ENCODE results near the gene SLC25A4. TPM values are rescaled to one million over a fixed set of nuclear protein-coding genes. Genes with fewer than 3 reads are reported as not detected.

Gene SLC25A4
- total RNA-seq, 1 experiment from 2014 or later: 18.6 TPM

DNA sequence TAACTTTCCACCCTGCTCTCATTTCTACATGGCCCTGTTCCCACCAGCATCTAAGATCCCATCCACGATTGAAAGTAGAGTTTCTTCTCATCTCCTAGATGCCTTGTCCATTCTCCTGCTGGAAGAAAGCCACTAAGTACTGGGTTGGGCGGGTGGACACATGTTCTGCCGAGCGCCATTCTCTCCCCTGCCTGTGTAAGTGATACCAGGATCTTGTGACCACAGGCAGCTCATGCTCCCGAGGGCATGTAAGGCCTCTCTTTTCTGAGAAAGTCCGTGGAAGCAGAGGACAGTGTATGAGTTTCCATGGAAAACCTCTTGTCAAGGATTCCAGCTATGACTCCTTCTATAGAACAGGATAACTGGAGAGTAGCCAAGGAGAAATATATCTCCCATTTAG, 3.3 kb upstream of the SLC25A4 start:
- DNase-seq (ENCODE audit: low read depth, low spot score) (no peak), ATAC-seq (no peak)
- Histone ChIP-seq H3K4me3 (ENCODE audit: low read depth in 2 of 2, low read length in 2 of 2) (no peak overlapping the region), H3K4me1 (ENCODE audit: control insufficient read depth, insufficient read depth, low read length) (no peaks in the 10 kb centered on the region; the same call in 1 of the 2 replicates), H3K36me3 (ENCODE audit: control insufficient read depth, insufficient read depth, low read length) (no peaks in the 10 kb centered on the region), H3K27me3 (ENCODE audit: control insufficient read depth, insufficient read depth, low read length) (no peaks in the 10 kb centered on the region), H3K27ac (ENCODE audit: low read length) (no peak overlapping the region), H3K9me3 (ENCODE audit: control insufficient read depth, insufficient read depth, low read depth, low read length) (no peaks in the 10 kb centered on the region)
- no peak for TF ChIP-seq CTCF (IDR thresholded peaks at IDR 0.05)
- no peak for TF ChIP-seq TCF7L2 (IDR thresholded peaks at IDR 0.05; ENCODE audit: low read depth, low read length)
- TF ChIP-seq SIN3A (IDR thresholded peaks at IDR 0.05; ENCODE audit: borderline replicate concordance, insufficient read depth, low read depth, low read length): no peak
- TF ChIP-seq, protein P1, sequence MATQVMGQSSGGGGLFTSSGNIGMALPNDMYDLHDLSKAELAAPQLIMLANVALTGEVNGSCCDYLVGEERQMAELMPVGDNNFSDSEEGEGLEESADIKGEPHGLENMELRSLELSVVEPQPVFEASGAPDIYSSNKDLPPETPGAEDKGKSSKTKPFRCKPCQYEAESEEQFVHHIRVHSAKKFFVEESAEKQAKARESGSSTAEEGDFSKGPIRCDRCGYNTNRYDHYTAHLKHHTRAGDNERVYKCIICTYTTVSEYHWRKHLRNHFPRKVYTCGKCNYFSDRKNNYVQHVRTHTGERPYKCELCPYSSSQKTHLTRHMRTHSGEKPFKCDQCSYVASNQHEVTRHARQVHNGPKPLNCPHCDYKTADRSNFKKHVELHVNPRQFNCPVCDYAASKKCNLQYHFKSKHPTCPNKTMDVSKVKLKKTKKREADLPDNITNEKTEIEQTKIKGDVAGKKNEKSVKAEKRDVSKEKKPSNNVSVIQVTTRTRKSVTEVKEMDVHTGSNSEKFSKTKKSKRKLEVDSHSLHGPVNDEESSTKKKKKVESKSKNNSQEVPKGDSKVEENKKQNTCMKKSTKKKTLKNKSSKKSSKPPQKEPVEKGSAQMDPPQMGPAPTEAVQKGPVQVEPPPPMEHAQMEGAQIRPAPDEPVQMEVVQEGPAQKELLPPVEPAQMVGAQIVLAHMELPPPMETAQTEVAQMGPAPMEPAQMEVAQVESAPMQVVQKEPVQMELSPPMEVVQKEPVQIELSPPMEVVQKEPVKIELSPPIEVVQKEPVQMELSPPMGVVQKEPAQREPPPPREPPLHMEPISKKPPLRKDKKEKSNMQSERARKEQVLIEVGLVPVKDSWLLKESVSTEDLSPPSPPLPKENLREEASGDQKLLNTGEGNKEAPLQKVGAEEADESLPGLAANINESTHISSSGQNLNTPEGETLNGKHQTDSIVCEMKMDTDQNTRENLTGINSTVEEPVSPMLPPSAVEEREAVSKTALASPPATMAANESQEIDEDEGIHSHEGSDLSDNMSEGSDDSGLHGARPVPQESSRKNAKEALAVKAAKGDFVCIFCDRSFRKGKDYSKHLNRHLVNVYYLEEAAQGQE (IDR thresholded peaks at IDR 0.05; ENCODE audit: insufficient read depth in 1 of 2, low read depth in 2 of 2, low read length in 1 of 2): no peak
- TF ChIP-seq POLR2AphosphoS5 (IDR thresholded peaks at IDR 0.05; ENCODE audit: low read depth, low read length): no peak
- CTCF ChIA-PET: no interaction called here
- intact Hi-C loops (cut with micrococcal nuclease; ENCODE audit: unreplicated experiment) (no loop called here), in situ Hi-C loops (cut with HindIII; ENCODE audit: low pct_unique_long_range_greater_than_20kb, low sequenced_read_pairs) (no loop called here)
- no TSS peak for BruUV-seq (replicated peaks)
- POLR2A ChIA-PET: no interaction called here

GRCh38 chr4:185141777-185142176, 1.3 kb upstream of the SLC25A4 start:
- no peaks in the 10 kb centered on the region for H3K27me3 ChIP-seq (ENCODE audit: control insufficient read depth, insufficient read depth, low read length)
- ChIA-PET CTCF (no interaction called here), POLR2A (no interaction called here)
- H3K9me3 ChIP-seq (ENCODE audit: control insufficient read depth, insufficient read depth, low read depth, low read length): no peaks in the 10 kb centered on the region
- H3K4me1 ChIP-seq (ENCODE audit: control insufficient read depth, insufficient read depth, low read length): no peaks in the 10 kb centered on the region; the same call in 1 of the 2 replicates
- no peak for TF ChIP-seq SIN3A (IDR thresholded peaks at IDR 0.05; ENCODE audit: borderline replicate concordance, insufficient read depth, low read depth, low read length)
- no peak for TF ChIP-seq CTCF (IDR thresholded peaks at IDR 0.05)
- no peaks in the 10 kb centered on the region for H3K36me3 ChIP-seq (ENCODE audit: control insufficient read depth, insufficient read depth, low read length)
- no peak for ATAC-seq
- no peak overlapping the region for H3K4me3 ChIP-seq (ENCODE audit: low read depth in 2 of 2, low read length in 2 of 2)
- intact Hi-C loops (cut with micrococcal nuclease; ENCODE audit: unreplicated experiment) (no loop called here), in situ Hi-C loops (cut with HindIII; ENCODE audit: low pct_unique_long_range_greater_than_20kb, low sequenced_read_pairs) (no loop called here)
- DNase-seq (ENCODE audit: low read depth, low spot score): no peak
- H3K27ac ChIP-seq (ENCODE audit: low read length): no peak overlapping the region
- no TSS peak for BruUV-seq (replicated peaks)
